Measurements from ENCODE around the gene GRIN2B.

Gene GRIN2B

GRCh38 chr12:13956060-13956590 is 25.3 kb downstream of the GRIN2B start:
- DNase-seq, result no peak

DNA sequence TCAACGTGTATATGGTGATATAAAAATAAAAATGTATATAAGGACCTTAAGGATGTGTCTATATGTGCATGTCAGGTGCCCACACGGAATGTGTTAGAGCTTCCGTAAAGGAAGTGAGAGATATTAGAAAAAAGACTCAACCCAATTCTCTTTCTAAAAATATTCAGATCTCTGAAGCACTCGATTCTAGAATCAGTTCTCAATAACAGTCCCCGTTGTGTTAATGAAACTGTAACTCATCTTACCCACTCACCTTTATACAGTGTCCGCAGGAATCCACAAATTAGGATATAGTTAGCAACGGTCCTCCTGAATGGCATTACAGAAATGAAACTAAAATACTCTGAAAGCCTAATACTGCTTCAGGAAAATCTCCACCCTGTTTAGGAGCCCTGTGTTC is 29.3 kb downstream of the GRIN2B start:
- no peak for DNase-seq

GRCh38 chr12:13950502-13950901 is 30.9 kb downstream of the GRIN2B start:
- no peak for DNase-seq

- no peak for DNase-seq
Measured at GRCh38 chr12:13948621-13949020, 32.8 kb downstream of the GRIN2B start.

DNA sequence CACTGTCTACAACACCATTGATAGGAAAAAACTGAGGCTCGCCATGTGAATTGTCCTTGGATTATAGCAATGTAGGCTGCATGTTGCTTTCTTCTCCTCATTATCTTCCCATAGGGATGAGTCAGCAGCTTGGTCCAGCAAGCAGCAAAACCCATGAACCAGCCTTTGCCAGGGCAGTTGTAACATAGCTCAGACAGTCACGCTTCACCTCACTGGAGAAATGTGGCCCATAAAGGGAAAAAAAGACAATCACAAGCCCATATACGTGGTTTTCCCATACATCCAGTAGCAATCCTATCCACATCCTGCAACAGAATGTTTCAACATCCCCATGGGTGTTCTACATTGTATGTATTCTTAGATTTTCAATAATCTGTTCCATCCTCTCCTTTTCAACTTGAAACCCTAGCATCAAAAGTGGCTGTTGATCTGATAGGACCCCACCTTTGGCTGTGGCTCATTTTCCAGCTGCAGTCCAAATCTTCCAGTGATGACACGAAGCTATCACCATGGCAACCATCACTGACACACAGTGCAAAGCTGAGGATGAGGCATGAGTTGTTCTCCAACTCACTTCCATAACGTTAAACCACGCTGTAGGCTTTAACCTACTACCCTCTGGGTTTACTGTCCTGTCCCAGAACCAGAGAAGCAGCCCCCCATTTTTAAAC is 34.0 kb downstream of the GRIN2B start:
- DNase-seq, result no peak

DNA sequence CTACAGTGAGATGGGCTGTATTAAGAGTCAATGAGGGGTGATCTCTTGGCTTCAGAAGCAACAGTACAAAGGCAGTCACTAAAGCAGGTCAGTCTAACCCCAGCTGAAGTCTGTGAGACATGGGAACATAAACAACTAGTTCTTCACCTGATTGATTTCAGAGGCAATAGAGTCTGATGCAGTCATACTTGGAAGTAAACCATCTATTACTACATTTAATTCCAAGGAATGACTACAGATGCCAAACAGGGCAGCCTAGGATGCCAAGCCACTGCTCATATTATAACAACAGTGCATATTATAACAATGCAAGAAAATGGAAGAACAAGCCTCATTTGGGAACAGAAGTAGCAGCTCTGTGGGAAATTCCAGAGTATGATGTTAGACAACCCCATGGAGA is 35.8 kb downstream of the GRIN2B start:
- no peak for DNase-seq

- no peak for DNase-seq
Measured at GRCh38 chr12:13945236-13945635, 36.2 kb downstream of the GRIN2B start.

- DNase-seq, result no peak
Measured at GRCh38 chr12:13942826-13943225, 38.6 kb downstream of the GRIN2B start.

GRCh38 chr12:13941258-13942249 is 39.8 kb downstream of the GRIN2B start:
- DNase-seq, result peak; percentile 50

DNA sequence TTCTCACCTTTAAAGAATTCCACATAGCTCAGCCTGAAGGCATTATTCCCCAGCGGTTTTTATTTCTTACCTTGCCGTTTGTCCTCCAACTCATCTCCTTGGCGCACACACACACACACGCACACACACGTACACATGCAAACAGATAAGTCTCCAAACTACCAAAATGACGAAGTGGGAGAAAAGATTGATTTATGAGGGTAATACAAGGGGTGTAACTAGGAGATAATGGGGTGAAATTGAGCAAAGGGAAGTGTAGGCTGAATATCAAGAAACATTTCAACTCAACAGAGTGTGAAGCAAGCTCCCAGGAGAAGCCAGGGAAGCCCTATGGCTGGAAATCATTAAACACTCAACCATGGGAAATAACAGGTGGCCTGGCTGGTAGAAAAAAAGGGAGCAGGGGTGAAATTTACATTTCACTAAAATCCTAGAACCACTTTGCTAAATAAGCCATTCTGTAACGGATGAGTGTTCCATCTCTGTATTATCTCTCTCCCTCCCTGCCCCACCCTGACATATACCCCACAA is 41.0 kb downstream of the GRIN2B start:
- DNase-seq, result no peak

DNA sequence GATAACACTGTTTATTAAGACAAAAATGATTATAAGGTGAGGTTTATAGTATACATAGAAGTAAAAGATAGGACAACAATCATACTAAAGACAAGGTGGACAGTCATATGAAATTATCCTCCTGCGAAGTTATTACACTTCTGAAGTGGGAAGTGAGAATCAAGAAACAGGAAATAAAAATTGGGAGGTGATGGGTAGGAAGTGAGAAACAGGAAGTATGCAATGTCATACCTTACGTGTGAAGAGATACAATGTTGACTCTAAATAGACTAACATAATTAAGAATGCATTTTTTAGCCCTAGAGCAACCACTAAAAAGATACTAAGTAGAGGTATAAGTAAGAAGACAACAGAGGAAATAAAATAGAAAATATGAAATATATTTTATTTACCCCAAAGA is 43.7 kb downstream of the GRIN2B start:
- DNase-seq, result no peak

DNA sequence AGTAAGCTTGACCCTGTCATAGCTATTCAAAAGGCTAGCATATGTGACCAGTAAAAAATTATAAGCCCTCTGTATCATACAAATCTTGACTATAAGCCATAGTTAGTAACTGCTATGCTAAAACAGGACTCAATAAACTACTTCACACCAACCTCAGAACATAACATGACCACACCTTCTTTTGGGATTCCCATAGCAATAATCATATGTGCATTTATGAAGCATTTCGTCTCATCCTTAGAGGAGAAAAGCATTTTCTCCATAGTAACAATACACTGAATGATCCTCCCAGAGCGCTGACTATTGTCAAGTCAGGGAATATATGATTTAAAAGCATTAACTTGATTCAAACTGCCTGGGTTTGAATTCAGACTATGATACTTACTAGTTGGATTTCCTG is 46.2 kb downstream of the GRIN2B start:
- DNase-seq, result no peak
